NOMO-1 treated with dmso at 0.1 percent for 144 hours (cell line): ENCODE results near the gene IPO11.
"Not testable (repeated sequence)": the region's sequence is repeated elsewhere in the genome, so short reads cannot be mapped to it uniquely, and the experiment has no call there.

Experiments used
- DNase-seq: peaks from one replicate; lab custom pipeline; 2025; ENCODE audit not compliant: unreplicated experiment; lab: John Stamatoyannopoulos, UW

The IPO11 gene

DNA sequence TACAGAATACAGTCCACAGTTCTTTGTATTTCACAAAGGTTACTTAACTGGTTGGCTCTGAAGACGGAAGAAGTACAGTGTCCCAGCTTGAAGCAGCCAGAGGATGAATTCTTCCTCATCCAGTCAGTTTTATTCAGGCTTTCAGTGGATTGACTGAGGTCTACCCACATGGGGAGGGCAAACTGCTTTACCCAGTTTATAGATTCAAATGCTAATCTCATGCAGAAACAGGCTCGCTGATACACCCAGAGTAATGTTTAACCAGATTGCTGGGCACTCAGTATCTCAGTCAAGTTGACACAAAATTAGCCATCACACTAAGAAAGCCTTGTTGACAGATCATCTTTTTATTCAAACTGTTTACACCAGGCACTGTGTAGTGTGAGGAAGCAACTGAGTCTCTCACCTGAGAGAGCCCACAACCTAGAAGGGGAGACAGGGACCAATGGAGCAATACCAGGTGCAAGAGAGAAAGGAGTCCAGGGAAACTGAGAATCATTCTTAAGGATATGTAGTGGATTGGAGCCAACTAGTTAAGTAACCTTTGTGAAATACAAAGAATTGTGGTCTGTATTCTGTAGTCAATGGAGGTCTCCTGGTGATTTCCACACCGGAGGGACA is 181.9 kb downstream of the IPO11 start:
- DNase-seq, result no peak

DNA sequence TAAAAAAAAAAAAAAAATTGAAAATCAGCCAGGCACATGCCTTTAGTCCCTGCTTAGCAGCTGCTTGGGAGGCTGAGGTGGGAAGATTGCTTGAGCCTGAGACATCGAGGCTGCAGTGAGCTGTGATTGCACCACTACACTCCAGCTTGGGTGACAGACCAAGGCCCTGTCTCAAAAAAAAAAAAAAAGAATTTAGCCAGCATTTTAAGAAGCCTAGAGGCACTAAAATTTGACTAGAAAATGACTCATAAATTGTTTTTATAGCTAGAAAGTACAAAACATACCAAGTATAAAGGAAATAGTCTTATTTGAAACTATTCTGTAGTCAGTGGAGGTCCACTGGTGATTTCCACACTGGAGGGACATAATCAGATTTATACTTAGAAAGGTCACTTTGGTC is 183.5 kb downstream of the IPO11 start:
- no peak for DNase-seq

DNA sequence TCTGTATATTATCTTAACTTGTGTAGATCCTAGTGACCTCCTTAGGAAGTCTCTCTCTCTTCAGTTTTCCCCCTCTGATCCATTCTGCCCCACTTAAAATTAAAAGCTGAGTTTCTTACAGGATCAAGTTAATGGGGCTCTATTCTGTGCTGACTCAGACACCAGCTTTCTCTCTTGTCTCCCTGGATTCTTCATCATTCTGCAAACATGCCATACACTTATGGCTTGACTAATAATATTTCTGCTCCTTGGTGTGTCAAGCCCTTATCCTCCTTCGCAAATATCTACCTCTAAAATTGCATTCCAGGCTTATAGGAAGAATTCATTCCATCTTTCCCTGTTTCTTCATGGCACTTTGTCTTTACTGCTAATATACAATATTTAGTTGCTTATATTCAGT is 184.1 kb downstream of the IPO11 start:
- DNase-seq, result no peak

DNA sequence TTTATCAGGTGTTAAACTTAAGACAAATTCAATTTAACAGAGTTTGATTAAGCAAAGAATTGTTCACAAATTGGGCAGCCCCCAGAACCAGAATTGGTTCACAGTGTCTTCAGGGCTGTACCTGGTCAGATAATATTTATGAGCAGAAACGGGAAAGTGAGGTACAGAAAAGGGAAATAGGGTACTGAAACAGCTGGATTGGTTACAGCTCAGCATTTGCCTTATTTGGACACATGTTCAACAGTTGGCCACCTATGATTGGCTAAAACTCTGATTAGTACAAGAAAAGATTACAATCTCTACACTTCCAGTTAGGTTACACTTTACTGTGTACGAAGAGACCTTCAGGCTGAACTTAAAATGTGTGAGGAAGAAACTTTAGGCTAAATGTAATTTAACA is 184.8 kb downstream of the IPO11 start:
- no peak for DNase-seq

DNA sequence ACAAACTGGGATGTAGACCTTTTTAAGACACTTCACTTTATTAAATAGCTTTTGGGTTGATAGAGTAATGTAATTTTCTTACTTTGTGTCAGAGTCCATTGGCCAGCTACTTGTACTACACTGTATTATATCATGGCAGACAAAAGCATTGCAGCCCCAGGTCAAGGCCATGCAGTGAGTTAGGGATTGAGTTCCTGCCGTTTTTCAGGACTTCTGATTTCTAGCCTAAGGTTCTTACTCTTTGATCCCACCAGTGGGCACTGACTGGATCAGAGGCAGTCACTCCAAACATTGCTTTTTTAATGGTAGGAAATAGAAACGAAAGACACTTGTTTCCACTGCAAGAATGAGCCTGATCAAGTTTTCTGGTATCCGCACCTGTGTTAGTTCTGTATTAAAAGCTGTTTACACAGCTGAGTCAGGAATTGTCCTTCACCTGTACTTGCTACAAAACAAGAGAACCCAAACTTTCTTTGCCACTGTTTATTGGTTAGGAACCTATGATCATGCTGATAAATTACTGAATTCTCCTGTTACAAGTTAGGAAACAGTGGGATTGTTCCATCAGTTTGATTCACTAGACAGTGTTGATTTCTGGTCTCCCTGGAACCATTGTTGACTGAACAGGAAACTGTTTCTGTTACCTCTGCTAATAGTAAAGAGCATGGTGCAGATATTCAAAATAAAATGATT is 188.1 kb downstream of the IPO11 start:
- no peak for DNase-seq

DNA sequence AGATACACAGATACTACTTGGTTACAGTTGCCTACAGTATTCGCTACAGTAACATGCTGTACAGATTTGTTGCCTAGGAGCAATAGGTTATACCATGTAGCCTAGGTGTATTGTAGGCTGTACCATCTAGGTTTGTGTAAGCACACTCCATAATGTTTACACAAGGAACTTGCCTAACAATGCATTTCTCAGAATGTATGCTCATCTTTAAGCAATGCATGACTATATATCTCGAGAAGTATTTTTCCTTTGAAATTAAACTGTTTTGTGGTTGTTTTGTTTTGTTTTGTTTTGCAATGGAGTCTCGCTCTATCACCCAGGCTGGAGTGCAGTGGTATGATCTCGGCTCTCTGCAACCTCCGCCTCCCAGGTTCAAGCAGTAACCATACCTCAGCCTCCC is 191.4 kb downstream of the IPO11 start:
- no peak for DNase-seq

DNA sequence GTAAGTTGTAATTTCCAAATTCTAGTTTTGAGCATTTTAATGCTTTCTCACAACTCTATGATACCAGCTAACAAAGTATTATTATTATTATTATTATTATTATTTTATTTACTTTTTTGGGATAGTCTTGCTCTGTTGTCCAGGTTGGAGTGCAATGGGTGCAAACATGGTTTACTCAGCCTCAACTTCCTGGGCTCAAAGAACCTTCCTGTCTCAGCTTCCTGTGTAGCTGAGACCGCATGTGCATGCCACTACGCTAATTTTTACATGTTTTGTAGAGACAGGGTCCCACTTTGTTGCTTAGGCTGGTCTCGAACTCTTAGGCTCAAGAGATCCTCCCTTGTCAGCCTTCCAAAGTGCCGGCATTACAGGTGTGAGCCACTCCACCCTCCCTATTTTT is 193.1 kb downstream of the IPO11 start:
- no peak for DNase-seq

DNA sequence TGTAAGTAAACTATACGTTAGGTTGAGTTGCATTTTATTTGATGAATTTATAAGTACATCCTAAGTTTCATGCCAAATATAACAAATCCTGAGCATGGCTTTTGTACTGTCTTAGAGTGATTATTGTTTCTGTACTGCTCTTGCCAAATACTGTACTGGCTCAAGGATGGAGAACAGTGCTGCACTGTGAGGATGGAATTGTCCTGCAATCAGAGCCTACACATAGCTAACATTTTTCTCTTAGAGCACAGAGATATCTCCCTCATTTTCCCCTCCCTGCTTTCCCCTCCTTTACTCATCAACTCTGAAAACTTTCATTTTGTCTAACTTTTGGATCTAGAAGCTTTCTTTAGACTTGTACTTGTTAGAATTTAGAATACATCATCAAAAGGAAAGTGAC is 194.3 kb downstream of the IPO11 start:
- no peak for DNase-seq

DNA sequence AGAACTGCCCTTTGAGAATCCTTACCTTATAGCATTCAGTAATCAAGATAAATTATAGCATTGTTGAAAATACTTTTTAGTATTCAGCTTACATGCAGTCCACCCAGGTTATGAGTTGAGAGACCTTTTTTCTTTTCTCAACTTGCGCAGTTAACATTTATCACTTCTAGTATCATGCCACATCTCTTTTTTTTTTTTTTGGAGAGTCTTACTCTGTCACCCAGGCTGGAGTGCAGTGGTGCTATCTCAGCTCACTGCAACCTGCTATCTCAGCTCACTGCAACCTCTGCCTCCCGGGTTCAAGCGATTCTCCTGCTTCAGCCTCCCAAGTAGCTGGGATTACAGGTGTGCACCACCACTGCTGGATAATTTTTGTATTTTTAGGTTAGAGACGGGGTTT is 195.1 kb downstream of the IPO11 start:
- no peak for DNase-seq

DNA sequence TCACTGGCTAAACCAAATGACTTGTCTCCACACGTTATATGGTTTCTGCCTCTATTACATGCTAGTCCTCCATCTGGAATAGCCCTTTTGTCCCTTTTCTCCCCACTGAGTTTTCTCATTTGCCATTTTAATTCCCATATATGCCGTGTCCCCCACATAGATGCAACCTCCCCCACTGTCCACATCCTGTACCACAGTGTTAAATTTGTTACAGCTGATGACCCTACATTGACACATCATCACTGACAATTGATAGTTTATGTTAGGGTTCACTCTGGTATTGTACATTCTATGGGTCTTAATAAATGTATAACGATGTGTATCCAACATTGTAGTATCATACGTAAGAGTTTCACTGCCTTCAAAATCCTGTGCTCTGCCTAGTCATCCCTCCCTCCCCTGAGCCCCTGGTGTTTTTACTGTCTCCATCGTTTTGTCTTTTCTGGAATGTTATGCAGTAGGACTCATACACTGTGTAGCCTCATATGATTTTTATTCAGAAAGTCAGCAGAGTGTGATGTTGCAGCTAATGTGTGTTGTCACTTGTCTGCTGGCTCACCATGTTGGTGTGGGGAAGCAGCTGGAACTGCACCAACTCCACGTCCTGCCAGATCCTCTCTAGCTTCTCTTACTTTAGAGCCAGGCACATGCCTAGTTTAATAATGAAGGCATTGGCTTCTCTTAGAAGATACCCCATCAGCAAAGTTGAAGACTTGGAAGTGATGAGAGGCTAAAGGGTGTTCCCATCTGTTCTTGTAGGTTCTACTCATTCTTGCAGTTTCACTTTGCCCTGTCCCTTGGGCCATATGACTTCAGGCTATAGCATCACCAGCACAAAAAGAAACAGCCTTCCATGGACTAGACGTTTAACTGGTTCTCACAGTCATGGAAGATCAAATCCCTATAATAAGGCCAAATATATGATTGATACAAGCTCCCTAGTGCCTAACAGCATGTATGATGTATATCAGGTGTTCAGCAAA is 196.3 kb downstream of the IPO11 start:
- no peak for DNase-seq

DNA sequence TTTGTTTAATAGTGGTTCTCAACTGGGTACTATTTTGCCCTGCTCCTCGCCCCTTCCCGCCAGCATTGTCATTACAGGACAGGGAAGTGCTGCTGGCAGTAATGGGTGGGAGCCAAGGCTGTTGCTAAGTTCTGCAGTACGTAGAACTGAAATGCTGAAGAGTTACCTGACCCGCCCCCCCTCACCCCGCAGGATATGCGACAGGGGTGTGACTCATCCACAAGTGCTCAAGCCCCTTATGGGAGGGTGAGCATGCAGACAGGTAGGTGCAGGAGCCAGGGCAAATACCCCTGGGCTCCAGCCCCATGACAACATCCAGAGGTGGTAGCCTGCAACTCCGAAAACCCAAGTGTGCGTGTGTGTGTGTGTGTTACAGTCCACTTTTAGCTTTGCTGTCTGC is 201.8 kb downstream of the IPO11 start:
- no peak for DNase-seq

DNA sequence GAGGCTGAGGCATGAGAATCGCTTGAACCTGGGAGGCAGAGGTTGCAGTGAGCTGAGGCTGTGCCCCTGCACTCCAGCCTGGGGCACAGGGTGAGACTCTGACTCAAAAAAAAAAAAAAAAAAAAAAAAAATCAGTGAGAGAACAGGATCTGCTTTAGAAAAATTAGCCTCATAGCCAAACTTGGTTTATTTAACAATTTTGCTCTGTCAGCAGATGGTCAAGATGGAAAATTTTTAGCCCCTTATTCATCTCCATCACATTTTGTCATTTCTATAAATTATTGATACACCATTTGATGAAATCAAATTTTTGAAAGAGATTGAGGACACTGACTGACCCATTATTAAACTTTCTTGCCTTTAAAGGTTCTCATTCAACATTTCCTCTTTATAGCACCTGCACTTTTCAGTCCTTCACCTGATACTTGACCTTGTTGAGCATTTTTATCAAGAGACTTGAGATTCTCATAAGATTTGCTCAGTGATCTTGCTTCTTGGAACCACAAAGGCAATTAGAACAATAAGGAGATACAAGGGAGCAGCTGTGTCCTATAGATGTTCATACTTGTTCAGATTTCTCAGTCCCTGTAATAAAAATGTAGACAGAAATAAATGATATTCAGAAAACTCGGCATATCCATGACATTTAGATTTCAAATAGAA is 204.2 kb downstream of the IPO11 start:
- no peak for DNase-seq

DNA sequence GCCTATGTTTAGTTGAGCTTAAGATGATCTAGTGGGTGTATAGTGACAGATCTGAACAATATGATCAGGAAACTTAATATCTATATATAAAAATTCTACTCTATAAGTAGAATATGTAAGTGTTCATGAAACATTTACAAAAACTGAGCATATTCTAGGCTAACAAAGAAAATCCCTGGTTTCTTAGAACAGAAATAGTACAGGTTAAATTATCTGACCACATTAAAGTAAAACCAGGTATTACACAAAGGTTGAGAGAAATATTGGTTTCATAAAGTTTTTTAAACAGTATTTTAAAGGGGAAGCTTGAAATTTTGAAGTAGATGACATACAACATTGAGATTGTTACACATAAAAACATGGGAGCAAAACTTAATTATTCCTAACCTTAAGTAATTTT is 205.4 kb downstream of the IPO11 start:
- DNase-seq, result no peak

DNA sequence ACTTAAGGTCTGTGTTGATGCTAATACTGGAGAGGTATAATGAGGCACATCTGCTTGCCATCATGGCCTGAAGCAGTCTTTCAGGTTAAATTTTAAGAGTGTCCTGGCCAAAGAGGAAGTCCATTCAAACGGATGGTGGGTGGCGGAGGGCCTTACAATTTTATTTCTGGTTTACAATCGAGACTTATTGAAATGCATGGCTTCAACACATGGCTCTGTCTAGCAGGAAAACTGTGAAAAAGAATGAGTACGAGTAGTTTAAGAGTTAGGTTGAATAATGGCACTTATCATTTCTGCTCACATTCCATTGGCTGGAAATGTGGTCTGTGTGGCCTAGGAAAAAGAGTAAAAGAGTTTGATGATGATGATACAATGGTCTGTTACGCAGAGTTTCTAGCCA is 208.2 kb downstream of the IPO11 start:
- no peak for DNase-seq

DNA sequence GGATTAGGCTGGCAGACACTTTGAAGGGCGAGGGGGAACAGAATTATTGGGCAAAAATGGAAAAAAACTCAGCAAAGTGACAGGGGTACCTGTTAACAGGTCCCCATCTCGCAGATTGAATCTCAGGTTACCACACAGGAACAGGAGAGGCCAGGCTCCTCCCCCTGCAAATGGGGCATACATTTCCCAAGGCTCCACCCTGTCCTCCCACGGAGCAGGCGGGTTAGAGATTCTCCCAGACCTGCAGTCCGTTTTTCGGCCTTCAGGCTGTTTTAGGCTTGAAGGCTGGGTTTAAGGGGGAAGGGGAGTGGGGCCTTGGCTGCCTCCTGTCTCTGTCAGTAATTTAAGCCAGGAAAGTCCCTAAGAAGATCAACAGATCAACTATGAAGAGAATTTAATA is 208.7 kb downstream of the IPO11 start:
- no peak for DNase-seq

DNA sequence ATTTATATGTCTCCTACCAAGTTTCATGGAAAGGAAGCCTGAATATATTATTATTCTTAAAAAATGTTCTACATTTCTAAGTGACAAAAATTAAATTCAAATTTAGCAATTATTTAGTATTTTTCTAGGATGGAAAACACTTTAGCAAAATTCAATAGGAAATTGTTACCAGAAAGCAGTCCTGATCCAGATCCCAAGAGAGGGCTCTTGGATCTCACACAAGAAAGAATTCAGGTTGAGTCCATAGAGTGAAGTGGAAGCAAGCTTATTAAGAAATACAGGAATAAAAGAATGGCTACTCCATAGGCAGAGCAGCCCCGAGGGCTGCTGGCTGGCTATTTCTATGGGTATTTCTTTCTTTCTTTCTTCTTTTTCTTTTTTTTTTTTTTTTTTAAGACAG is 210.7 kb downstream of the IPO11 start:
- DNase-seq, result no peak

DNA sequence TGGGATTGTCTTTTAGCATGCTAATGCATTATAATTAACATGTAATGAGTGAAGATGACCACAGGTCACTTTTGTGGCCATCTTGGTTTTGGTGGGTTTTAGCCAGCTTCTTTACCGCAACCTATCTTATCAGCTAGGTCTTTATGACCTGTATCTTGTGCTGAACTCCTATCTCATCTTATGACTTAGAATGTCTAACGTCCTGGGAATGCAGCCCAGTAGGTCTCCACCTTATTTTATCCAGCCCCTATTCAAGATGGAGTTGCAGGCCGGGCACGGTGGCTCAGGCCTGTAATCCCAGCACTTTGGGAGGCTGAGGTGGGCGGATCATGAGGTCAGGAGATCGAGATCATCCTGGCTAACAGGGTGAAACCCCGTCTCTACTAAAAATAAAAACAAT is 211.9 kb downstream of the IPO11 start:
- not testable (repeated sequence) for DNase-seq

DNA sequence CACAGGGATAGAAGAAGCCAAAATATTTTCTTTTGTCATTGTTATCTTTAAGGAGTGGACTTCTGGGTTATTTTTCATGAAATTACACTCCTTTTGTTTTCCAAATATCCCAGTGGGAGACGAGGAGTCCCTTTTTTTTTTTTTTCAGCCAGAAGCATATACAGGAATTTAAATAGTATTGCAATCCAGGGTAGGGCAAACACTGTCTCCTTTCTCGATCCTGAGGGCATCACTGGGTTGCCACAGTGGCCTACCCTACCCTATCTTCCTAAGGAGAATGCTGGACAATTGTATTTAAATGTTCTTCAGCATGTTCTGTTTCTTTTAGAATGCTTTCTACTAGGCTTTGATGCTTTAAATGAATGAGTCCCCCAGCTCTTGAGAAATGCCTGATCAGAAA is 214.0 kb downstream of the IPO11 start:
- no peak for DNase-seq

DNA sequence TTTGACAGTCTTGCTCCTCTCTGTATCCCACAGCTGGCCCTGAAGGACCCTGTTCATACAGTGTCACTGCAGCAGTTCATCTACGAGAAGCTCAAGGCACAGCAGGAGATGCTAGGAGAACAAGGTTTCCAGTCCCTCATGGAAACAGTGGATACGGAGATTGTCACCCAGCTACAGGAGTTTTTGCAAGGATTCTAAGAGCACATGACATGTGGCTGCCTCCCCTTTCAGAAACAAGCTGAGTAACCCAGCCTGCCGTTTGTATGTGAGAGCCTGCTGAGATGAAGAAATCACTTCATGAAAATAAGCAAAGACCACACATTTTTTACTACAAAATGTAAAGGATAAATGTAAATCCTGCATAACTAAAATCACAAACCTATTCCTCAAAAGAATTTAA is 214.6 kb downstream of the IPO11 start:
- no peak for DNase-seq

DNA sequence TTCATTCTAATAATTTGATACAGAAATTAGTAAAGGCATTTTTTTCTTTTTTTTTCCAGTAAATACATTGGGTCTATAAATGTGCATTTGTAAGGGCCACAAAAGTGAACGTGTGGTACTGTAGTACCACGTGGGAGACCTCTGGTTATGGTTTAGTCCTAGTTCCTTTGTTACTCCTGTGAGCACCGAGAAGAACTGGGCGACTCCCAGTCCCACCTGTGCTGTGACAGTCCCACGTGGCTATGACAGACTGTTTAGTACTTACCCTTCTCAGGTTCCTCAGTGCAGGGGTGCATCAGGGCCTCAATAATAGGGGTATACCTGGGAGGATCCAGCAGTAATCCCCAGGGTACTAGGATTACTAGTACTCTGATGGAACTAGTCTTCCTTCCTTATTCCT is 215.3 kb downstream of the IPO11 start:
- no peak for DNase-seq

DNA sequence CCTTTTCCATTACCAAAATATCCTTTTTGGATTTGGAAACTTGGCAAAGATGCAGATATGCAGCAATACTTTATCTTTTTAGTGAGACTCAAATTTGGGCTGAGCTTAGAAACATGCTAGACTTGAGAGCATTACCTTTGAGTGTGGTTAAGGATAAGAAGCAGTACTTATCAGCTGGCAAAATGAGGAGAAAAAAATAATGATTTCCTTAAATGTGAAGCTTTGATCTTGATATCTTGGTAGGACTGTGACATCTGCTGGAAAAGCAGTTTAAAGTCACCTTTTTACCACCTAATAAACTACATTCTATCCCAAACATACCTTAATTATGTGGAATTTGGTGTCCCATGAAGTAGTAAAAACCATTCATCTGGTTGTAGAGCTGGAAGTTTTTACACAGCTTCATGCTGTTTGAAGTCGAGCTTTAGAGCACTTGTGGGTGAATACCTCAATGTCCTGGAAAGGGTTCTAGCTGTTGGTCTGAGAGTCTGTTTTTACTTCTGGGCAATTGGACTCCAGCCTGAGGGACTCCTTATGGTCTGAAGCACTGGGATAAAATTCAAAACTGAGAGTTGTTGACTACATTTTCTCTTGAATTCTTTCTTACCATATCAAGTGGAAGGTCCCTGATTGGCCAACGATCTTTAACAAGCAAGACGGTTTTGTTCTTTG is 219.5 kb downstream of the IPO11 start:
- DNase-seq, result no peak
